GM13977 (cell line): ENCODE results near the gene CAMSAP2.
A peak's percentile ranks its signal among the peaks of the same experiment; 100 is the strongest.

Experiments used
- DNase-seq: peaks from one replicate; pipeline ENCODE4 v3.0.0; 2012; ENCODE audit warnings: low spot score
- in situ Hi-C: fragments of 300-500 bp; cut with MboI; formaldehyde crosslinking; loops from one replicate; pipeline ENCODE4 v1.12.0; 2022; ENCODE audit warnings: low sequenced_read_pairs, low pct_unique_long_range_greater_than_20kb, mixed read lengths, inconsistent platforms; ENCODE audit not compliant: unreplicated experiment
- TF ChIP-seq, protein P1 (sequence below): IDR thresholded peaks from 2 replicates; pipeline ENCODE4 v1.5.1; 2012; ENCODE audit warnings: mild to moderate bottlenecking, control low read depth; ENCODE audit not compliant: insufficient read depth; ENCODE audit errors: extremely low read depth, missing control alignments

The CAMSAP2 gene

DNA sequence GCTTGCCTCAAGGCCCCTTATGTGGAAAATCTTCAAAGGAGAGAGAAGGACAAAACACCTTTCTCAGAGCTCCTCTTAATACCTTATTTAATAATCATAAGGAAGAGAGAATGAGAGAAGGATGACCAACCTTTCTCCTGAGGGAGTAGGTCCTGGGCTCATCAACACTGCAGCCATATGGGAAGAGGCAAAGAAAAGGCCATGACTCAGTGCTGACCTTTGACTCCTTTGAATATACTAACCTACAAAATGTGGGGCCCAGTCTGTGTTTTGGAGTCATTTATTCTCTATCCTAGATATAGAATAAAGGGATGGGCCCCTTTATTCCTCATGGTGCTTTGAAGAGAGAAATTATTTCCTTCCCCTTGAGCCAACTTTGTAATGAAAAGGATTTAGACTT lies 38.3 kb downstream of the CAMSAP2 start:
- TF ChIP-seq, protein P1, sequence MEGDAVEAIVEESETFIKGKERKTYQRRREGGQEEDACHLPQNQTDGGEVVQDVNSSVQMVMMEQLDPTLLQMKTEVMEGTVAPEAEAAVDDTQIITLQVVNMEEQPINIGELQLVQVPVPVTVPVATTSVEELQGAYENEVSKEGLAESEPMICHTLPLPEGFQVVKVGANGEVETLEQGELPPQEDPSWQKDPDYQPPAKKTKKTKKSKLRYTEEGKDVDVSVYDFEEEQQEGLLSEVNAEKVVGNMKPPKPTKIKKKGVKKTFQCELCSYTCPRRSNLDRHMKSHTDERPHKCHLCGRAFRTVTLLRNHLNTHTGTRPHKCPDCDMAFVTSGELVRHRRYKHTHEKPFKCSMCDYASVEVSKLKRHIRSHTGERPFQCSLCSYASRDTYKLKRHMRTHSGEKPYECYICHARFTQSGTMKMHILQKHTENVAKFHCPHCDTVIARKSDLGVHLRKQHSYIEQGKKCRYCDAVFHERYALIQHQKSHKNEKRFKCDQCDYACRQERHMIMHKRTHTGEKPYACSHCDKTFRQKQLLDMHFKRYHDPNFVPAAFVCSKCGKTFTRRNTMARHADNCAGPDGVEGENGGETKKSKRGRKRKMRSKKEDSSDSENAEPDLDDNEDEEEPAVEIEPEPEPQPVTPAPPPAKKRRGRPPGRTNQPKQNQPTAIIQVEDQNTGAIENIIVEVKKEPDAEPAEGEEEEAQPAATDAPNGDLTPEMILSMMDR = no peak
- in situ Hi-C loops = no loop called here
- no peak for DNase-seq

DNA sequence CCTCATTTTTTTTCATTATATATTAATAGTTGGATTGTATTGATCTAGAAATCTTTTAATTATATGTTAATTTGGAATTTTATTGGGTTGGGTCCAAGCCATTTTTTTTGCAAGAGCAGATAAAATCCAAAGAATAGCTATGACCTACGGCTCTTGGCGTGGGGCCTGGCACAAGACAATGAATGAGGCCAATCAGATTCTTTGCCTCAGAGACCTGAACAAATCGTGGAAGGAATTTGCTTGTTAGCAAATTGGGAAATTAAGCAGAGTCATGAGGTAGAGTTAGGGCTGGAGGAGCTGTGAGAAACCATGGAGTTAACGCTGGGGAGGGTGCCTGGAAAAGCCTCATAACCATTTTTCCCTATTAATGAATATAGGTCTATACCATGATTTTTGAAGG lies 40.1 kb downstream of the CAMSAP2 start:
- DNase-seq = no peak
- in situ Hi-C loops = no loop called here
- TF ChIP-seq, protein P1 = no peak

DNA sequence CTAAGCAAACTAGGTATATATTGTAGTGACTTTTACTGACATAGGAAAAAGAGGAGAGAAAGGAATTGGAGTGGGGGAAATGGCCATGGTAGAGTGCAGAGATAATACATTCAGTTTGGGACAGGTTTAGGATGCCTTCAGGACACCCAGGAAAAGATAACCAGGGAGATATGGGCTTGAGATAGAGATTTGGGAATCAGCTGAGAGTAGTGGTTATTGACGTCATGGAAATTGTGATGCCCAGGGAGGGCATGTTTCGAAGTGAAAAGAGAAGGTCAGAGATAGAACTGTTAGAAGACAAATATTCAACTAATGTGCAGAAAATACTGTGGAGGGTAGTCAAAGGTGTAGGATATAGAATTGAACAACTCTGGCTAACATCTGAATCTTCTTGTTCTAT lies 40.6 kb downstream of the CAMSAP2 start:
- in situ Hi-C loops = no loop called here
- TF ChIP-seq, protein P1 = no peak
- DNase-seq = no peak

DNA sequence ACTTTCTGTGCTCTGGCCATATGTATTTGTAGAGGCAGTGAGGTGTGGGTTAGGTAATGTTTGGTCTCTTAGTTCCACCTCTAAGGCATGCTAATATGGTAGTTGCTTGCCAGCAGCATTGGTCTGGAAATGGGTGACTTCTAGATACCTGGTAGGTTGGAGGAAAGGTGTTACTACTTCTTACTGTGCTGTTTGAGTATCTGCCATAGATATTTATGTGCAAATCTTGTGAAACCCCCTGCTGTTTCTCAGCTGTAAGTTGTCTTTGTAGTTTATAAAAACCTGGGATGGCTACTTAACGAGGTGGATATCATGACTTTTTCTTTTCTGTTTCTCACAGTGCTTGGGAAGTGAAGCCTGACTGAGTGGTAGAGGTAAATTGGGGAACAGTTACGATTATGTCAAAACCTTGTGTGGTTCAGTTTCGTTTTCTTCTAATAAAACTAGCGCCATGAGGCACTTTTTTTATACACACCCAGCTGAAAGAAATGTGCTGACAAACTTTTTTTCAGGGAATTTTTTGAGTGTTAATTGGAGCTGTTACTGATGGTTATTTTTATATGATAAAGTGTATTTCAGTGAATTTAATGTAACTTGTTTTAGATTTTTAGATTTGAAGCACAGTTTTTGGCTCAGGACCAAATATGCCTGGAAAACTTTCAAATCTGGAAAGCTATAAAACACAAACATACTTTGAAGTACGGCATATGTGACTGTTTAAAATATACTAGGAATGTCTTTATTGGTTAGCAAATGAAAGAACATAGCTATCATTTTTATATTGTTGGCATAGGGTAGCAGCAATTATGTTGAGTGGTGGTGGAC lies 42.1 kb downstream of the CAMSAP2 start:
- TF ChIP-seq, protein P1 = no peak
- in situ Hi-C loops = no loop called here
- DNase-seq = peak; percentile 31

DNA sequence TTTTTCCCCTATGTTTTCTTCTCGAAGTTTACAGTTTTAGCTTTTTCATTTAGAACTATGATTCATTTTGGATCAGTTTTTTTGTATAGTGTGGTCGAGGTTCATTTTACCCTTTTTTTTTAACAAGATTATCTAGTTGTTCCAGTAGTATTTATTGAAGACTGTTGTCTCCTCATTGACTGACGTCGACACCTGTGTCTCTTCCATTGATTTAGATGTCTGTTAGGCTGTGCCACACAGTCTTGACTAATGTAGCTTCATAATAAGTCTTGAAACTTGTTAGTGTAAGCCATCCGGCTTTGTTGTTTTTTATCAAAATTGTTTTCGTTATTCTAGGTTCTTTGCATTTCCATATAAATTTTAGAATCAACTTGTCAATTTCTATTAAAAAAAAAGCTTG lies 45.2 kb downstream of the CAMSAP2 start:
- TF ChIP-seq, protein P1 = no peak
- in situ Hi-C loops = no loop called here
- DNase-seq = no peak

DNA sequence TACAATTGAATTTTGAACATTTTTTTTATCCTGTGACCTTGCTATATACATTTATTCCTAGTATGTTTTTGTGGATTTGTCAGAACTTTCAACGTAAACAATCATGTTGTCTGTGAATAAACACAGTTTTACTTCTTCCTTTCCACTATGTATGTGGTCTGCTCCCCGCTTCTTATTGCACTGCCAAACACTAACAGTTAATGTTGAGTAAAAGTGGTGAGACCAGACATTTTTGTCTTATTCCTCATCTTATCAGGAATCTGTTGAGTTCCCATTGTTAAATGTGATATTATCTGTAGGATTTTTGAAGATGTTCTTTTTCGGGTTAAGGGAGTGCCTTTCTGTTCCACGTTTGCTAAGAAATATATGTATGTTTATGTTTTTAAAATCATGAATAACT lies 45.9 kb downstream of the CAMSAP2 start:
- no peak for DNase-seq
- TF ChIP-seq, protein P1 = no peak
- in situ Hi-C loops = no loop called here
